HepG2 (cell line): ENCODE results near the gene SLC4A7. TPM values are rescaled to one million over a fixed set of nuclear protein-coding genes. Genes with fewer than 3 reads are reported as not detected.

Experiments used
- ATF7 ChIP-seq, 2 experiments: fragments of 450-650 bp in 1 of 2; sonication (generic) in 1 of 2; formaldehyde crosslinking in 1 of 2; IDR thresholded peaks; 2 replicates each; pipeline versions ENCODE4 v1.4.0 to v1.6.1; 2016 to 2020; ENCODE audit warnings: antibody characterized with exemption in 1 of 2, mild to moderate bottlenecking in 1 of 2, missing genetic modification reagents in 1 of 2
- CHD2 ChIP-seq: IDR thresholded peaks from 2 replicates; pipeline ENCODE4 v1.6.1; 2011; ENCODE audit warnings: low read depth, low read length, improper control_type of control experiment
- CREB1 ChIP-seq, 2 experiments: fragments of 450-650 bp in 1 of 2; IDR thresholded peaks; 2 replicates each; pipeline ENCODE4 v1.6.1; 2016 to 2017; ENCODE audit warnings: control low read depth in 1 of 2, mild to moderate bottlenecking in 1 of 2, missing compliant biosample characterization in 1 of 2, missing genetic modification characterization in 1 of 2
- ISL2 ChIP-seq: sonication (generic); formaldehyde crosslinking; IDR thresholded peaks from 2 replicates; pipeline ENCODE4 v1.5.0; 2020; ENCODE audit warnings: missing genetic modification reagents
- KAT2B ChIP-seq: fragments of 150-350 bp; IDR thresholded peaks from 2 replicates; pipeline ENCODE4 v1.6.1; 2014; ENCODE audit warnings: low read depth, low read length, borderline replicate concordance
- MZF1 ChIP-seq: sonication (generic); formaldehyde crosslinking; IDR thresholded peaks from 2 replicates; pipeline ENCODE4 v1.8.1; 2023; ENCODE audit warnings: mild to moderate bottlenecking, missing genetic modification reagents, borderline replicate concordance
- RCOR2 ChIP-seq: IDR thresholded peaks from 2 replicates; pipeline ENCODE4 v1.6.1; 2016; ENCODE audit warnings: missing biosample characterization, missing genetic modification reagents
- SIN3A ChIP-seq: IDR thresholded peaks from 2 replicates; pipeline ENCODE4 v1.6.1; 2011; ENCODE audit warnings: low read depth, mild to moderate bottlenecking, control low read depth, low read length, borderline replicate concordance
- SRSF1 ChIP-seq: fragments of 200-400 bp; formaldehyde crosslinking; optimal IDR thresholded peaks from 2 replicates; pipeline ENCODE3; 2017; ENCODE audit warnings: mild to moderate bottlenecking, low read depth, low read length, moderate library complexity
- STAG1 ChIP-seq: sonication (generic); formaldehyde crosslinking; IDR thresholded peaks from 2 replicates; pipeline ENCODE4 v1.4.0; 2020; ENCODE audit warnings: missing genetic modification reagents
- TBP ChIP-seq: sonication (generic); formaldehyde crosslinking; IDR thresholded peaks from 2 replicates; pipeline ENCODE4 v1.5.0; 2020; ENCODE audit warnings: missing genetic modification reagents
- TBX2 ChIP-seq: sonication (generic); formaldehyde crosslinking; IDR thresholded peaks from 2 replicates; pipeline ENCODE4 v1.5.0; 2020; ENCODE audit warnings: missing genetic modification reagents, mild to moderate bottlenecking, borderline replicate concordance
- TIGD3 ChIP-seq: sonication (generic); formaldehyde crosslinking; IDR thresholded peaks from 2 replicates; pipeline ENCODE4 v1.5.1; 2020; ENCODE audit warnings: mild to moderate bottlenecking, missing genetic modification reagents, borderline replicate concordance
- YY1 ChIP-seq: IDR thresholded peaks from 2 replicates; pipeline ENCODE4 v1.6.1; 2011; ENCODE audit warnings: low read length, low read depth, moderate library complexity, mild to moderate bottlenecking; ENCODE audit not compliant: insufficient read depth, insufficient replicate concordance
- ZFP37 ChIP-seq: sonication (generic); formaldehyde crosslinking; IDR thresholded peaks from 2 replicates; pipeline ENCODE4 v1.4.0; 2020; ENCODE audit warnings: missing genetic modification reagents, borderline replicate concordance
- ZMAT5 ChIP-seq: sonication (generic); formaldehyde crosslinking; IDR thresholded peaks from 2 replicates; pipeline ENCODE4 v1.5.0; 2020; ENCODE audit warnings: mild to moderate bottlenecking, low read depth, missing genetic modification reagents, borderline replicate concordance
- ZMYM4 ChIP-seq: sonication (generic); formaldehyde crosslinking; IDR thresholded peaks from 2 replicates; pipeline ENCODE4 v1.8.1; 2023; ENCODE audit warnings: mild to moderate bottlenecking, missing genetic modification reagents
- ZNF30 ChIP-seq: sonication (generic); formaldehyde crosslinking; IDR thresholded peaks from 2 replicates; pipeline ENCODE4 v1.5.0; 2020; ENCODE audit warnings: mild to moderate bottlenecking, missing genetic modification reagents
- ZNF670 ChIP-seq: sonication (generic); formaldehyde crosslinking; IDR thresholded peaks from 2 replicates; pipeline ENCODE4 v1.8.0; 2022; ENCODE audit warnings: mild to moderate bottlenecking, missing genetic modification reagents, borderline replicate concordance
- ZNF678 ChIP-seq: sonication (generic); formaldehyde crosslinking; IDR thresholded peaks from 2 replicates; pipeline ENCODE4 v1.4.0; 2020; ENCODE audit warnings: mild to moderate bottlenecking, missing genetic modification reagents
- polyA plus RNA-seq, 8 experiments: library from polyadenylated mRNA; depleted of rRNA in 3 of 8; stranded (reverse) in 7 of 8; unstranded in 1 of 8; fragments of >200 nt; fragmentation: Illumina TruSeq in 4 of 8; extraction: Trizol in 4 of 8; gene quantifications; 2 replicates each; pipeline versions ENCODE4 v1.2.1 to v1.2.3, GENCODE V29; 2011 to 2016; ENCODE audit warnings: low read depth in 4 of 8, missing spikeins in 1 of 8, mixed read lengths in 1 of 8; ENCODE audit not compliant: insufficient read depth in 1 of 8
- total RNA-seq, 5 experiments: library from RNA; depleted of rRNA; stranded (reverse); fragments of >200 nt; fragmentation: Illumina TruSeq; extraction: Trizol; gene quantifications; 2 replicates each; pipeline ENCODE4 v1.2.3, GENCODE V29; 2016; ENCODE audit warnings: low read depth in 1 of 5
- TF ChIP-seq, protein P1 (sequence below): sonication (generic); formaldehyde crosslinking; IDR thresholded peaks from 2 replicates; pipeline ENCODE4 v1.5.0; 2020; ENCODE audit warnings: missing genetic modification reagents, mild to moderate bottlenecking, borderline replicate concordance
- TF ChIP-seq, protein P2 (sequence below): sonication (generic); formaldehyde crosslinking; IDR thresholded peaks from 2 replicates; pipeline ENCODE4 v1.4.0; 2020; ENCODE audit warnings: missing genetic modification reagents
- TF ChIP-seq, protein P3 (sequence below): sonication (generic); formaldehyde crosslinking; IDR thresholded peaks from 2 replicates; pipeline ENCODE4 v1.9.0; 2021; ENCODE audit warnings: missing genetic modification reagents, mild to moderate bottlenecking, borderline replicate concordance
- TF ChIP-seq, protein P4 (sequence below): sonication (generic); formaldehyde crosslinking; IDR thresholded peaks from 2 replicates; pipeline ENCODE4 v1.8.0; 2022; ENCODE audit warnings: mild to moderate bottlenecking, missing genetic modification reagents, borderline replicate concordance

SLC4A7 gene
- total and polyA plus RNA-seq, 2 of the 13 experiments (the other 11 are each of a cell fraction or from before 2014, with no cell fraction given) = 16.4 to 43.8 TPM

DNA sequence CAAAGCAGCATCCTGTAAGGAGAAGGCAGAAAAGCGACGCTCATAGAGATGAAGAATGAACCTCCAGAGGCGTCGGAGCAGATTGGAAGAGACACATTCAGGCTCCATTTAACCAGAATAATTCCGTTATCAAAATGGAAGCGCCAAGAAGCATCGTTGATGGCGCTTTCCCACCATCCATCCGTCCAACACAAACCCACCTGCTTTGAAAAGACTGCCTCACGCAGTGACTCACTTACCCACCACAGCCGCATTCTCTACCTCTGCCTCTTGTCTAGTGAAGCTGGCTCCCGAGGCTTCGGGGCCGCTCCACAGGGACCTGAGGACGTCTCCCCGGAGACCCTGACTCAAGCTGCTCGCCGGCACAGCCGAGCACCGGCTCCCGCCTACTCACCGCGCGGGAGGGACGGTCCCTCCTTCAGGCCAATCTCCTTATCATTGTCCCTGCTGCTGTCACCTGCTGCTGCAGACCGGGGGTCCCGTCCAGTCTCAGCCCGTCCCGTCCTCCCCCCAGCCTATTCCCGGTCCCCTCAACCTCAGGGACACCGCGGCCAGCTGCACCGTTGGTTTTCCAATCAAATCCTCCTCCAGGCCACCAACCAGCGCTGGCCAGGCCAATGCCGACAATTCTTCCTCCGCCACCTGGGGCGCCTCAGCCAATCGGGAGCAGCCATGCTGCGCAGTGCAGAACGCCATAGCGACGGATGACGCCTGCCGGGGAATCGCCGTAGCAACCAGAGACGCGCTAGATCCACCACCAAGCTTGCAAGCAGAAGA is 115.2 kb downstream of the SLC4A7 start, which contains the start of gene NEK10 (continued):
- TF ChIP-seq, protein P1, sequence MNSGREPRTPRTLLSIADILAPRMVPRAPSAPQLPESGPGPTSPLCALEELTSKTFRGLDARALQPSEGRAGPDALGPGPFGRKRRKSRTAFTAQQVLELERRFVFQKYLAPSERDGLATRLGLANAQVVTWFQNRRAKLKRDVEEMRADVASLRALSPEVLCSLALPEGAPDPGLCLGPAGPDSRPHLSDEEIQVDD = no peak
- TF ChIP-seq ZMYM4 (CRISPR knock-in tag) (peak; percentile 86), SIN3A (peak; percentile 99), YY1 (peak; percentile 62), TBP (no peak), MZF1 (CRISPR knock-in tag) (no peak), SRSF1 (no peak), ZFP37 (no peak), TBX2 (CRISPR knock-in tag) (no peak), ZMAT5 (CRISPR knock-in tag) (no peak), CREB1 (IDR thresholded peaks at IDR 0.05) (peak; percentile 78), CREB1 (CRISPR knock-in tag; IDR thresholded peaks at IDR 0.05) (no peak; the same call in 1 of the 2 replicates), ZNF670 (CRISPR knock-in tag) (no peak), ZNF30 (no peak), ISL2 (no peak), TIGD3 (no peak), ZNF678 (CRISPR knock-in tag) (no peak), CHD2 (peak; percentile 53; the same call in 1 of the 2 replicates), ATF7 (IDR thresholded peaks at IDR 0.05) (no peak), ATF7 (CRISPR knock-in tag; IDR thresholded peaks at IDR 0.05) (no peak), KAT2B (no peak), STAG1 (no peak), RCOR2 (CRISPR knock-in tag) (no peak)
- TF ChIP-seq, protein P2, sequence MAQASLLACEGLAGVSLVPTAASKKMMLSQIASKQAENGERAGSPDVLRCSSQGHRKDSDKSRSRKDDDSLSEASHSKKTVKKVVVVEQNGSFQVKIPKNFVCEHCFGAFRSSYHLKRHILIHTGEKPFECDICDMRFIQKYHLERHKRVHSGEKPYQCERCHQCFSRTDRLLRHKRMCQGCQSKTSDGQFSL (CRISPR knock-in tag) = no peak
- TF ChIP-seq, protein P3, sequence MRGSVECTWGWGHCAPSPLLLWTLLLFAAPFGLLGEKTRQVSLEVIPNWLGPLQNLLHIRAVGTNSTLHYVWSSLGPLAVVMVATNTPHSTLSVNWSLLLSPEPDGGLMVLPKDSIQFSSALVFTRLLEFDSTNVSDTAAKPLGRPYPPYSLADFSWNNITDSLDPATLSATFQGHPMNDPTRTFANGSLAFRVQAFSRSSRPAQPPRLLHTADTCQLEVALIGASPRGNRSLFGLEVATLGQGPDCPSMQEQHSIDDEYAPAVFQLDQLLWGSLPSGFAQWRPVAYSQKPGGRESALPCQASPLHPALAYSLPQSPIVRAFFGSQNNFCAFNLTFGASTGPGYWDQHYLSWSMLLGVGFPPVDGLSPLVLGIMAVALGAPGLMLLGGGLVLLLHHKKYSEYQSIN (CRISPR knock-in tag) = no peak
- TF ChIP-seq, protein P4, sequence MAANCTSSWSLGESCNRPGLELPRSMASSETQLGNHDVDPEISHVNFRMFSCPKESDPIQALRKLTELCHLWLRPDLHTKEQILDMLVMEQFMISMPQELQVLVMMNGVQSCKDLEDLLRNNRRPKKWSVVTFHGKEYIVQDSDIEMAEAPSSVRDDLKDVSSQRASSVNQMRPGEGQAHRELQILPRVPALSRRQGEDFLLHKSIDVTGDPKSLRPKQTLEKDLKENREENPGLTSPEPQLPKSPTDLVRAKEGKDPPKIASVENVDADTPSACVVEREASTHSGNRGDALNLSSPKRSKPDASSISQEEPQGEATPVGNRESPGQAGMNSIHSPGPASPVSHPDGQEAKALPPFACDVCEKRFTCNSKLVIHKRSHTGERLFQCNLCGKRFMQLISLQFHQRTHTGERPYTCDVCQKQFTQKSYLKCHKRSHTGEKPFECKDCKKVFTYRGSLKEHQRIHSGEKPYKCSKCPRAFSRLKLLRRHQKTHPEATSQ (CRISPR knock-in tag) = no peak
